Neural cell (in vitro differentiated cells): Measurements from ENCODE around the gene PRKG1.

Experiments used
- CTCF ChIP-seq: fragments of 450-650 bp; IDR thresholded peaks from 2 replicates; pipeline ENCODE4 v1.5.1; 2014; ENCODE audit warnings: antibody characterized with exemption, mild to moderate bottlenecking, moderate library complexity; ENCODE audit not compliant: poor library complexity, severe bottlenecking
- EP300 ChIP-seq: fragments of 450-650 bp; conservative IDR thresholded peaks from 2 replicates; pipeline ENCODE4 v1.6.1; 2014; ENCODE audit warnings: antibody characterized with exemption, mild to moderate bottlenecking, moderate library complexity; ENCODE audit not compliant: poor library complexity, severe bottlenecking
- EZH2 ChIP-seq: fragments of 200-600, 300-800 bp; shearing (Covaris generic), sonication (generic); IDR thresholded peaks from 2 replicates; pipeline ENCODE4 v1.6.1; 2014; ENCODE audit warnings: antibody characterized with exemption, low read length, borderline replicate concordance, mild to moderate bottlenecking; ENCODE audit not compliant: insufficient read depth, poor library complexity, severe bottlenecking
- MXI1 ChIP-seq: fragments of 450-650 bp; conservative IDR thresholded peaks from 2 replicates; pipeline ENCODE4 v1.6.1; 2014; ENCODE audit warnings: antibody characterized with exemption, mild to moderate bottlenecking; ENCODE audit not compliant: poor library complexity, severe bottlenecking
- POLR2AphosphoS5 ChIP-seq: IDR thresholded peaks from 2 replicates; pipeline ENCODE4 v1.6.1; 2012
- TAF1 ChIP-seq: IDR thresholded peaks from 2 replicates; pipeline ENCODE4 v1.6.1; 2012; ENCODE audit warnings: low read depth

- TF ChIP-seq CTCF = no peak
- no peak for TF ChIP-seq MXI1
- no peak for TF ChIP-seq POLR2AphosphoS5
- TF ChIP-seq EP300 = no peak
- TF ChIP-seq TAF1 = no peak
- TF ChIP-seq EZH2 = no peak
These were observed 291.8 kb downstream of the PRKG1 start for GRCh38 chr10:51366044-51366443.
